Stomach smooth muscle (tissue), 2 donors: ENCODE data around the gene AHNAK.
"Not testable (repeated sequence)": the region's sequence is repeated elsewhere in the genome, so short reads cannot be mapped to it uniquely, and the experiment has no call there.

ENCODE experiments used
- H3K27ac ChIP-seq: one replicate; pipeline ENCODE4 v1.7.0; 2013; ENCODE audit warnings: mild to moderate bottlenecking, low read length, inconsistent platforms
- H3K27me3 ChIP-seq, 2 donors: one replicate each; pipeline ENCODE4 v1.7.0; 2013; ENCODE audit warnings: low read length in 2 of 2; ENCODE audit not compliant: insufficient read depth in 2 of 2, control insufficient read depth in 1 of 2
- H3K36me3 ChIP-seq, 2 donors: one replicate each; pipeline ENCODE4 v1.7.0; 2013; ENCODE audit warnings: low read length in 2 of 2; ENCODE audit not compliant: control insufficient read depth in 2 of 2, insufficient read depth in 2 of 2
- H3K4me1 ChIP-seq: one replicate; pipeline ENCODE4 v1.7.0; 2013; ENCODE audit warnings: low read length; ENCODE audit not compliant: control insufficient read depth, insufficient read depth
- H3K4me3 ChIP-seq, 2 donors: one replicate each; pipeline ENCODE4 v1.7.0; 2013; ENCODE audit warnings: low read length in 2 of 2
- H3K9ac ChIP-seq, 2 donors: one replicate each; pipeline ENCODE4 v1.7.0; 2013; ENCODE audit warnings: low read length in 2 of 2, mild to moderate bottlenecking in 1 of 2
- H3K9me3 ChIP-seq, 2 donors: one replicate each; pipeline ENCODE4 v1.7.0; 2013; ENCODE audit warnings: low read length in 2 of 2; ENCODE audit not compliant: control insufficient read depth in 2 of 2
- donor health status: healthy.
- donor health status: Pancreatic carcinoma.

Gene AHNAK

GRCh38 chr11:62452839-62453468 is 93.7 kb downstream of the AHNAK start:
- H3K4me3 ChIP-seq, result no peak overlapping the region
- H3K9ac ChIP-seq, result no peak overlapping the region
- no peaks in the 10 kb centered on the region for H3K9me3 ChIP-seq
- no peak overlapping the region for H3K27ac ChIP-seq
- peaks cover 4% of the 10 kb centered on the region for H3K4me1 ChIP-seq
- H3K27me3 ChIP-seq, result no peaks in the 10 kb centered on the region
- no peaks in the 10 kb centered on the region for H3K36me3 ChIP-seq

- H3K4me3 ChIP-seq, result no peak overlapping the region
- no peaks in the 10 kb centered on the region for H3K27me3 ChIP-seq
- no peak overlapping the region for H3K9ac ChIP-seq
- H3K4me1 ChIP-seq, result peaks cover 4% of the 10 kb centered on the region
- no peaks in the 10 kb centered on the region for H3K9me3 ChIP-seq
- H3K36me3 ChIP-seq, result no peaks in the 10 kb centered on the region
- H3K27ac ChIP-seq, result no peak overlapping the region
Measured at GRCh38 chr11:62452261-62452660, 94.3 kb downstream of the AHNAK start.

- Histone ChIP-seq H3K27ac (no peak overlapping the region), H3K36me3 (no peaks in the 10 kb centered on the region), H3K9ac (no peak overlapping the region), H3K4me1 (peaks cover 9% of the 10 kb centered on the region), H3K4me3 (no peak overlapping the region), H3K27me3 (no peaks in the 10 kb centered on the region), H3K9me3 (no peaks in the 10 kb centered on the region)
Measured at GRCh38 chr11:62451241-62451621, 95.4 kb downstream of the AHNAK start.

- Histone ChIP-seq H3K9me3 (no peaks in the 10 kb centered on the region), H3K36me3 (no peaks in the 10 kb centered on the region), H3K9ac (no peak overlapping the region), H3K4me1 (peaks cover 14% of the 10 kb centered on the region), H3K27ac (no peak overlapping the region), H3K27me3 (no peaks in the 10 kb centered on the region), H3K4me3 (no peak overlapping the region)
Measured at GRCh38 chr11:62450543-62451240, 95.9 kb downstream of the AHNAK start.

GRCh38 chr11:62449912-62450311 is 96.7 kb downstream of the AHNAK start:
- H3K27ac ChIP-seq, H3K9me3 ChIP-seq, H3K4me3 ChIP-seq, H3K36me3 ChIP-seq, H3K27me3 ChIP-seq, H3K9ac ChIP-seq: not testable (repeated sequence)
- H3K4me1 ChIP-seq, result peaks cover 21% of the 10 kb centered on the region

- no peak overlapping the region for H3K27ac ChIP-seq
- H3K4me1 ChIP-seq, result peaks cover 25% of the 10 kb centered on the region
Measured at GRCh38 chr11:62449451-62449851, 97.2 kb downstream of the AHNAK start.

GRCh38 chr11:62446091-62446490 is 100.5 kb downstream of the AHNAK start:
- Histone ChIP-seq H3K27ac (peak overlapping the region; percentile 99), H3K4me1 (peaks cover 39% of the 10 kb centered on the region), H3K27me3 (no peaks in the 10 kb centered on the region), H3K36me3 (no peaks in the 10 kb centered on the region), H3K9me3 (no peaks in the 10 kb centered on the region), H3K4me3 (peak overlapping the region in 1 of 2 donors; percentile 15), H3K9ac (no peak overlapping the region)

More at GRCh38 chr11:62449451-62449851, 97.2 kb downstream of the AHNAK start:
- Histone ChIP-seq H3K9me3 (no peaks in the 10 kb centered on the region), H3K36me3 (no peaks in the 10 kb centered on the region), H3K9ac (no peak overlapping the region), H3K4me3 (no peak overlapping the region), H3K27me3 (no peaks in the 10 kb centered on the region)

GRCh38 chr11:62445314-62445740 is 101.3 kb downstream of the AHNAK start:
- Histone ChIP-seq H3K9ac (peak overlapping the region; percentile 91 to 95), H3K27me3 (no peaks in the 10 kb centered on the region), H3K4me3 (peak overlapping the region; percentile 74 to 75), H3K27ac (peak overlapping the region; percentile 99), H3K4me1 (peaks cover 46% of the 10 kb centered on the region), H3K36me3 (no peaks in the 10 kb centered on the region), H3K9me3 (no peaks in the 10 kb centered on the region)

GRCh38 chr11:62444835-62445234 is 101.8 kb downstream of the AHNAK start:
- peak overlapping the region; percentile 91 to 95 for H3K9ac ChIP-seq
- peak overlapping the region; percentile 74 to 75 for H3K4me3 ChIP-seq
- H3K27me3 ChIP-seq, result no peaks in the 10 kb centered on the region
- H3K36me3 ChIP-seq, result no peaks in the 10 kb centered on the region
- H3K9me3 ChIP-seq, result no peaks in the 10 kb centered on the region
- H3K4me1 ChIP-seq, result peaks cover 51% of the 10 kb centered on the region
- H3K27ac ChIP-seq, result peak overlapping the region; percentile 99

- H3K27me3 ChIP-seq, result no peaks in the 10 kb centered on the region
- H3K4me3 ChIP-seq, result peak overlapping the region; percentile 74 to 75
- no peaks in the 10 kb centered on the region for H3K36me3 ChIP-seq
- H3K9me3 ChIP-seq, result no peaks in the 10 kb centered on the region
- peak overlapping the region; percentile 99 for H3K27ac ChIP-seq
- peak overlapping the region; percentile 91 to 95 for H3K9ac ChIP-seq
- H3K4me1 ChIP-seq, result peaks cover 49% of the 10 kb centered on the region
Measured at GRCh38 chr11:62444236-62444833, 102.3 kb downstream of the AHNAK start.
